ENCODE data around the gene RNPEPL1.

RNPEPL1 gene

DNA sequence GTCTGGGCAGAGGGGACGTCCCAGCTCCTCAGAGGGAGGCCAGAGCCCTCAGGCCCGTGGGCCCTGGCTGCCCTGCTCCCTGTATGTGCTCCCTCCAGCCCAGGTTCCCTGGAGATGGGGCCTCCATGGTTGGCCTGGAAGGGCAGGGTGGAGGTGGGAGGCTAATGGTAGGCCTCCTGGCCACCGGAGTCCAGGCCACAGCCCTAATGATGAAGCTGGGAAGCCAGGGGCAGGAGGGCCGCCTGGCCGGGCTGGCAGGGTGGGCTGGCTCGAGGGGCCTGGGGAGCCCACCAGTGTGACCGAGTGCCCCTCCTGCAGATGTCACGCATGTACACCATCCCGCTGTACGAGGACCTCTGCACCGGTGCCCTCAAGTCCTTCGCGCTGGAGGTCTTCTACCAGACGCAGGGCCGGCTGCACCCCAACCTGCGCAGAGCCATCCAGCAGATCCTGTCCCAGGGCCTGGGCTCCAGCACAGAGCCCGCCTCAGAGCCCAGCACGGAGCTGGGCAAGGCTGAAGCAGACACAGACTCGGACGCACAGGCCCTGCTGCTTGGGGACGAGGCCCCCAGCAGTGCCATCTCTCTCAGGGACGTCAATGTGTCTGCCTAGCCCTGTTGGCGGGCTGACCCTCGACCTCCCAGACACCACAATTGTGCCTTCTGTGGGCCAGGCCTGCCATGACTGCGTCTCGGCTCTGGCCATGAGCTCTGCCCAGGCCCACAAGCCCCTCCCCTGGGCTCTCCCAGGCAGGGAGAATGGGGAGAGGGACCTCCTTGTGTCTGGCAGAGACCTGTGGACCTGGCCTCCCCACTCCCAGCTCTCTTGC, 9.2 kb downstream of the RNPEPL1 start:
- DNase-seq: no peak

DNA sequence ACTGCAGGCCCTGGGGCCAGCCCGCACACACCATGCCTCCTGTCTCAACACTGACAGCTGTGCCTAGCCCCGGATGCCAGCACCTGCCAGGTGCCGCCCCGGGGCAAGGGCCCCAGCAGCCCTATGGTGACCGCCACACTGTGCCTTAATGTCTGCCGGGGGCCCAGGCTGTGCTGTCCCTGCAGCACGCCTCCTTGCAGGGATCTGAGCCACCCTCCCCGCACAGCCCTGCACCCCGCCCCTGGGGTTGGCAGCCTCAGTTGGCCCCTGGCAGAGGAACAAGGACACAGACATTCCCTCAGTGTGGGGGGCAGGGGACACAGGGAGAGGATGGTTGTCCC, 9.8 kb downstream of the RNPEPL1 start:
- DNase-seq: no peak

DNA sequence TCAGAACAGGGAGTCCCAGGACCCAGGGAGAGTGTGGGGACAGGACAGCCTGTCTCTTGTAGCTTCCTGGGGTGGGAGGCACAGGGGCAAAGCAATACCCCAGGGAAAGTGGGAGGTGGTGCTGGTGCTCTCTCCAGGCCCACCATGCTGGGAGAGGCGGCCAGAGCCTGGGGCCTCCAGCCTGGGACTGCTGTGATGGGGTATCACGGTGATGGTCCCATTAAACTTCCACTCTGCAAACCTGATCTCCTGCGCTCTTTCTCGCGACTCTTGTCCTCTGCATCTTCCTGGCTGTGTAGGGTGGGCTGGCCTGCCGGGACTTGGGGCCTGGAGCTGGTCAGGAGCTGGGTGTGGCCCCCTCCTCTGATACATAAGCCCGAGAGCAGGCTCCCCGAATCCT, 10.2 kb downstream of the RNPEPL1 start:
- no peak for DNase-seq

DNA sequence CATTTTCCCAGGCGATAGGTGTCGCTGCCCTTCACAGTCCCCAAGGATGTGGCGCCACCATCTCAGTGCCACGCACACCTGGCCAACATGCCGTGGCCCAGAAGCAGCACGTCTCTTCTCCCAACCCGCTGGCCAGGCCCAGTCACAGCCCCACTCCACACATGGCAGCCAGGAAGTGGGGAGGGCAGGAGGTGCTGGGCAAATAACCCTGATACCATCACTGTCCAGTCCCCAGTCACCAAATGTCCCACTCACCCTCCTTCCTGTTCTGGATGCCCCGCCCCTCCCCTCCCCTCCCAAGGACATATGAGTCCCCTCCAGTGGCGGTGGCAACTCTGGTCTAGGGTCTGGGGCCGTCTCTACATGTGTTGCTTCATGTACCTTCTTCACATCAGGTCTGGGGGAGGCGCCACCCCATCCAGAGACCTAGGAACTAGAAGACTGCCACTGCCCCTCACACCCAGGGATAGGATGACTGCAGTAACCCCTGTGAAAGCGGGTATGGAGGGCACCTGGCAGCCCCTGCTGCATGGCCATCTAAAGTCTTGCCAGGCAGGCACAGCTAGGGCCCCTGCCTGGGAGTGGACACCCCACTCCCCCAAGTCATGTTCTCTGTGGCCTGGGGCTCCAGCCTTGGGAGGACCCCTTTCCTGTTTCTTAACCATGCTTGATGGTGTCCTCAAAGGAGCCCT, 10.9 kb downstream of the RNPEPL1 start:
- peak; percentile 10 for DNase-seq

DNA sequence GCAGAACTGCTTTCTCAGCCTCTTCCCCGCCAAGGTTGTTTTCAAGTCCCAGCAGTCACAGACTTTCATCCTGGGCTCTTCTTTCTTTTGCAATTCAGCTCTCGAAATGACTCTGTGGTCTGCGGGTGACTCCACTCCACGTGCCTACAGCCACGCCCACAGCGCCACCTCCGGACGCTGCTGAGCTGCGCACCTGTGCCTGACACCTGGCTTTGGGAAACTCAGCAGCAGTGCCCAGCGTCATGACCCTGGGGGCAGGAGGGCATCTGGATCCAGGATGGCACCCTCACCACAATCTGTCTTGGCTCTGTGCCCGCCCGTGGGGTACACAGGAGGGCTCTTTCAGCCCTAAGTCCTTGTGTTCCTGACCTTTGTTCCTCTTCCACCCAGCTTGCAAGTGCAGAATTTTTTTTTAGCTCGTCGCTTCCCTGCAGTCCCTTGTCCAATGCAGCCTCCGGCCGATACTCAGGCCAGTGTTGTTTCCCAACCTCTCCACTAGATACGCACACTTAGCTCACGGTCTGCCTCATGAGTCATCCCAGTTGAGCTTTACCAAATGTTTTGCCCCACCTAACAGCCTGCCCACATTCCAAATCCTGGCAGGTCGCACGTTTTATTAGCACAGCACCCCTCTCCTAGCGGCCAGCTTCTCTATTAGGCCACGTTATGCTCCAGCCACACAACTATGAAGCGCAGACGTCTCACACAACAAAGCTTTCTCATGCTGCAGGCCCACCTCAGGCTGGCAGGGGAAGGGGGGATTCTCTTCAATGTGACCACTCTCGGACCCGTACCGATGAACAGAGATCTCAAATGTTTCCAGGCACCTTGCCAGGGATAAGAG, 11.7 kb downstream of the RNPEPL1 start:
- peak; percentile 81 for DNase-seq

DNA sequence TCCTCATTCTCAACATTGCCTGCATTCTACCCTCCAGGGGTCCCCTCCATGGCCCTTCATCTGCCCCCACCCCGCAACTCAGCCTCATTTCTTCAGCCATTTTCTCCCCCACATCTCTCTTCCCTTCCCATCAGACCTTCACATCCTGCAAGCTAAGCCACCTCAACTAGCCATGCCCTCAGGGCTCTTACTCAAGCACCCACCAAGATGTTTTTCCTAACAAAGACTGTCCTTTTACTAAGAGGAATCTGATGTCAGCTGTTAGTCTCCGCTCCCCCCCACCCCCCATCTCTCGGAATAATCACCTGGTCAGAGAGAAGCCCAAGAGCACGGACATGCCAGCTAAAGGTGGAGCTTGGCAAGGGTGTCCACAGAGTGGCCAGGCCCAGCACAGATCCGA, 13.5 kb downstream of the RNPEPL1 start:
- no peak for DNase-seq

DNA sequence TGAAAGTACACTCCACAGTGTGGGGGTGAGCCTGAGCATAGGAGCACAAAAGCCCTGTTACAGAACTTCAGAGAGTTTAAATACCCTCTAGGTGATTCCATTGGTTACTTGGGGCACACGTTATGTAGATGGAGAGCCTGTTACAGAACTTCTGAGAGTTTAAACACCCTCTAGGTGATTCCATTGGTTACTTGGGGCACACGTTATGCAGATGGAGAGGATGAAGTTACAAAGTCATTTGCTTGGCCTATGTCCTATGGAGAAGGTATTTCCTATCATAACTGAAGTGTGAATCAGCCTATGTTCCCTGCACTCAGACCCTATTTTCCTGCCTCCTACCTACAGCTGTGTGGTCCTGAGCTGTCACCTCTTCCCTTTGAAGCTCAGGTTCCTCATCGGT, 14.5 kb downstream of the RNPEPL1 start:
- DNase-seq: no peak

DNA sequence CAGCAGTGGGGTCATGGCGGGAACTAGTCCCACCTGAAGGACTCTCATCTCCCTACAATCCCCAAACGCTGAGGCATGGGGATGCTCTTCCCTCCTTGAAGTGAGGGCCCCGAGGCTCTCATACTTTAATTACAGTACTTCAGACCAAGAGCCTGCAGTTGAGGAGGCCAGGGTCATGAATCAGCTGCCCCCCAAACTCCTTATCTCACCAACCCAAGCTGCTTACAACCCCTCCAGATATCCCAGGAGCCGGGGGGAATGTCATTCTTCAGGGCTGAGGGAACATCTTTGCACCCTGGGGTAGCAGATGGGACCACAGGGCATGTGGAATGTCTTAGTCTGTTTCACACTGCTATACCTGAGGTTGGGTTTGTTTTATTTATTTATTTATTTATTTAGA, 15.5 kb downstream of the RNPEPL1 start:
- DNase-seq: no peak

DNA sequence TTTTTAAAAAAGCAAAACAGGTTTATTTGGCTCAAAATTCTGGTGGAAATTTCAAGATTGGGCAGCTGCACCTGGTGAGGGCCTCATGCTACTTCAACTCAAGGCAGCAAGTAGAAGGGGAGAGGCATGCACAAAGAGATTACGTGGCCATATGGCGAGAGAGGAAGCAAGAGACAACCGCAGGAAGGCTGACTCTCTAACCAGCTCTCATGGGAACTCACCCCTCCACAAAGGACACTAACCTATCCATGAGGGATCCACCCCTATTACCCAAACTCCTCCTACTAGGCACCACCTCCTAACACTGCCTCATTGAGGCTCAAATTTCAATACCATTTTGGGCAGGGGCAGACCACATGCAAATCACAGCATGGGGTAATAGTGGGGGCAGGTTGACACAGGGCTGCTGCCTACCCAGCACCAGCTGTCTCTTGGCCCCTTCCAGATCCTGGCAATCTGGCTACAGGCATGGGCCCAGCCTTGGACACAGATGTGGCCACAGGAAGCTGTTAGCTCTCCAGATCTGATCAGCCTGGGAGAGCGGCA, 16.3 kb downstream of the RNPEPL1 start:
- DNase-seq: peak; percentile 76

DNA sequence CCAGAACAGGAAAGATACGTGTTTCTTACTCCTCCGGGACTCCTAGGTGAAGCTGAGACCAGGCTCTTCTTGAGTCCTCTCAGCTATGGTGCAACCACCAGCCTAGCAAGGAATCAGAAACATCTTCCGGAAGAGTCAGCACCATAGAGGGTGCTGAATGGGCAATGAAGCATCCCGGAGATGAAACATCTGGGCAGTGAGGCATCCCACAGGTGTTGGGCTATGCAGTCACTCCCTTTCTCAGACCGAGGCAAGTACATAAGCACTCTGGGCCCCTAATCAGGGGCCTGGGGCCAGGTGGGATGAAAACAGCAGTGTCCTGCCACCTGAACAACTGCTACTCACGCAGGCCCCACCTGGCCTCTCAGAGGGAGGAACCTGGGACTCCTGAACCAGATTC, 16.8 kb downstream of the RNPEPL1 start:
- no peak for DNase-seq

DNA sequence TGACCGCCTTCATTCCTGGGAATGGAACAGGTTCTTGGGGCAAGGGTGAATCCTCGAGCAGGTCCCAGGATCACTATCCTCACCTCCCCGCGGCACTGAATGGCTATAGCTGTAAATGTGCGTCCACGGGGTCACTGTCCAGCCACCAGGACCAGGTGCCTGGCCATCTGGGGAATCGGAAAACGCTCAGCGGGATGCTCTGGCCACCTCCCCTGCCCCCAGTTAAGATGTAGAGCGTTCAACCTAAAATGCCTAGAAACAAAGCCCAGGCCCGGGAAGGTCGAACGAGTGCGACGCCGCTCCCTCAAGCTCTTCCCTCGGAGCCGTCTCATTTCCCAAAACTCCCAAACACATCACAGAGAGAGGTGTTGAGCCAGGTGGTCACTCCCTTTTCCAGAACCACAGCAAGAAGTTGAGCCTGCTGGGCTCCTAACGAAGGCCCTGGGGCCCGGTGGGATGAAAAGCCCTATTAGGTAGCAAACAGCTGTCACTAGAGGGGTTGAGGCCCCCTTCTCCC, 17.5 kb downstream of the RNPEPL1 start:
- no peak for DNase-seq

DNA sequence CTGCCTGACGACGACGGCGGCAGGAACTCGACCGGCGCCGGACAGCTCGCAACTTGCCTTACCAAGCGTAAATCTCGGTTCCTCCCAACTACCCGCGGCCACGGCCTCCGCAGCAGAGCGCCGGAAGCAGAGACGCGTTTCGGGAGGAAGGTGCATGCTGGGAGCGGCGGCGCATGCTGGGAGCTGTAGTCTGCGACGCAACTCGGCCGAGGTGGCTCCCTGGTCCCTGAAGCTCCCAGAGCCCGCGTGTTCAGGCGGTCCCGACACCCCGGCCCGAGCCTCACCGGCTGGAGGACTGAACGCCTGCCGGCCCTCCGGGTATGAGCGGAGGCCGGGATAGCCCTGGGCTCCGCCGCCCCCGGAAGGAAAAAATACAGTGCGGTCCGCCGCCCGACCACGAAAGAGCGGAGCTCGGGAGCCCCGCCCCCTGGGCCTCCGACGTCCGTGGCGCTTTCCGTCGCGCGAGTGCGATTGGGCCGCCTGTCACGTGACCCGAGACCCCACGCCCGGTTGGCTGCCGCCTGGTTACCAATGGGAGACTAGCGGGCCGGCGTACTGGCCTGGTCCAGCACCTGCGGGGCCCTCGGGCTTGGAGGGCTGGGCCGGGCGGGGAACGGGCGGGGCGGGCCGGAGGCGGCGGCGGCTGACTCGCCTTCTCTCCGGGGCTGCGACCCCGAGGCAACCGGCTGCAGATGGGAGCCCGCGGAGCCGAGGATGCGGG, 18.1 kb downstream of the RNPEPL1 start, which contains the start of gene CAPN10:
TSS of gene CAPN10 (plus strand) at position 537 of the 721 bp plus-strand sequence. CDS start at position 715, 178 bp downstream.
- DNase-seq: peak; percentile 99

DNA sequence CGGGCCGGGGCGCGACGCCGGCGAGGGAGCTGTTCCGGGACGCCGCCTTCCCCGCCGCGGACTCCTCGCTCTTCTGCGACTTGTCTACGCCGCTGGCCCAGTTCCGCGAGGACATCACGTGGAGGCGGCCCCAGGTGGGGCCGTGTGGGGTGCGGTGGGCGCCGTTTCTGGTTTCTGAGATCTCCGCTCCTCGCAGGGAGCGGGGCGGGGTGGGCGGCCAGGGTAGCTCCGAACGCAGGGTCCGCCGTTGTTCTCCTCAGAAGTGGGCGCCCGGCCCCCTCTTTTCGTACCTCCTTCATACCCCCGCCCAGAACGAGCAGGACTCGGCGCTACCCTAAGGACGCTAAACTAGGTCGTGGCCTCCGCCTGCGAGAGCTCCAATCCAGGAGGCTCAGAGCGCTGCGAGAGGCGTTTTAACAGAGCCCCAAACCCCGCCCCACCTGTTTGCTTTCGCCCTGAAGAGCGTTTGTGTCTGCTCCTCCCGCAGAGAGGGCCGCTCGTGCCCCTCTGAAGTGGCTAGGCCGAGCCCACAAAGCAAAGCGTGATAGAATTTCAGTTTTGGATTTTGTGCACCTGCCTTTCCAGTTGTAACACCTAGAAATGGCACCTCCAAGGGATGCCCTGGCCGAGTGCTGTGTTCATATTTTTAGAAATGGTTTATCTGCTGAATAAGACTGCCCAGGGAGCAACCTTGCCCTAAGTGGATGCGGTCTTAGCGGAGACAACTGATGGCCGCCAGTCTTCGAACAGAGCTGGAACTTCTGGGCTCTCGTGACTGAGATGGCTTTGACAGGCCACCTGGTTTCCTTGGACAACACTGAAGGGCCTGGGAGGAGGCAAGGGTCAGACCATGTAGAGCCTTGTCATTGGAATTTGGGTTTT, 18.9 kb downstream of the RNPEPL1 start:
- DNase-seq: peak; percentile 33

DNA sequence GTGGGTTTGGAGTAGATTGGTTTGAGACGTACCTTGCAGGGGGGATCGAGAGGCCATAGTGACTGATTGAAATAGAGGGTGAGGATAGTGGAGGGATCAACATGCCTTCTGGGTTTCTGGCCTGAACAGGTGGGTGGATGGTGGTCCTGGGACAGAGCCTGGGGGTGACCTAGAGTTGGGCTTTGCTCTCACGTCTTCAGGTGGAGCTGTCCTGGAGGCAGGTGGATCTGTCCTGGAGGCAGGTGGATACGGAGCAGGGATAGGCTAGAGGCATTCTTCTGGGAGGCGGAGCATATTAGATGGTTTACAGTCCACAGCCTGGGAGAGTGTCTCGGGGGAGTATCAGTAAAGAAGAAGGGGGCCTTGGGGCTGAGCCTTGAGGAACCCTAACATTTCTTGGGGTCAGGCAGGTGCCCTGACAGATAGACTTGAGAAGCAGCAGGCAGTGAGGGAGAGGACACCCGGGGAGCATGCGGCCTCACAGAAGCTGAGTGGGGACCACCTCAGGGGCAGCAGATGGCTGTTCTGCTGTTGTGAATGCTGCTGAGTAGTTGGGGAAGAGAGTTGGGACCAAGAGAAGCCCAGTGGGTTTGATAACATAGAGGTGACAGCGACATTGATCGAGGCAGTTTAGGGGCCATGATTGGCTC, 19.8 kb downstream of the RNPEPL1 start:
- DNase-seq: no peak

DNA sequence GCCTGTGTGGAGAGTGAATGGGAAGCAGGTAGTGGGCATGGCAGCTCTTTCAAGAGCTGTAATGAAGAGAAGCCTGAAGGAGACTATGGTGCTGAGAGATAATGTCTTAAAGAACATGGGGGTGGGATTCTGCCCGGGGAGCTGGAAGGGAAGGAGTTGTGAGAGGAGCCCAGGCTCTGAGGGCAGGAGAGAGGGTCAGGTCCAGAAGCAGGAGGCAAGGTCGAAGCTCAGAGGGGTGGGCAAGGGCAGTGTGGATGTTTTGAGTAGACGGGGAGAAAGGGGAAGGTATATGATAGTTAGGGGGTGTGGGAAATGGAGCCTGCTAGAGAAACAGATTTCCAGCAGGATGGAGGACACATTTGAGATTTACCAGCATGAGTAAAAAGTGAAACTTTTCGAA, 20.4 kb downstream of the RNPEPL1 start:
- DNase-seq: no peak

DNA sequence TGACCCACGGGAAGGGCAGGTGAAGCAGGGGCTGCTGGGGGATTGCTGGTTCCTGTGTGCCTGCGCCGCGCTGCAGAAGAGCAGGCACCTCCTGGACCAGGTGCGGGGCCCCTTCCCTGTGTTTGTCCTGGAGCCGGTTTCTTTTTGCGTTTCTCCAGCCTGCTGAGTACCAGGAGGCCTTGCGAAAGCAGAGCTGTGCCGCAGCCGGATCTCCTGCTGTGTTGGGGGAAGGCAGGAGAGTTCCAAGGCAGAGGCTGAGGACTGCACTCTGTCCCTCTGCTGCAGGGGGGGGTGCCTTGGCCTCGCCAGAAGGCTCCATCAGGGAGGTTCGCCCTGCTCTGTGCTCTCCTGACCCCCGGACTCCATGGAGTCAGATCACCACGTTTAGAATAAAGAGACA, 21.1 kb downstream of the RNPEPL1 start:
- no peak for DNase-seq

DNA sequence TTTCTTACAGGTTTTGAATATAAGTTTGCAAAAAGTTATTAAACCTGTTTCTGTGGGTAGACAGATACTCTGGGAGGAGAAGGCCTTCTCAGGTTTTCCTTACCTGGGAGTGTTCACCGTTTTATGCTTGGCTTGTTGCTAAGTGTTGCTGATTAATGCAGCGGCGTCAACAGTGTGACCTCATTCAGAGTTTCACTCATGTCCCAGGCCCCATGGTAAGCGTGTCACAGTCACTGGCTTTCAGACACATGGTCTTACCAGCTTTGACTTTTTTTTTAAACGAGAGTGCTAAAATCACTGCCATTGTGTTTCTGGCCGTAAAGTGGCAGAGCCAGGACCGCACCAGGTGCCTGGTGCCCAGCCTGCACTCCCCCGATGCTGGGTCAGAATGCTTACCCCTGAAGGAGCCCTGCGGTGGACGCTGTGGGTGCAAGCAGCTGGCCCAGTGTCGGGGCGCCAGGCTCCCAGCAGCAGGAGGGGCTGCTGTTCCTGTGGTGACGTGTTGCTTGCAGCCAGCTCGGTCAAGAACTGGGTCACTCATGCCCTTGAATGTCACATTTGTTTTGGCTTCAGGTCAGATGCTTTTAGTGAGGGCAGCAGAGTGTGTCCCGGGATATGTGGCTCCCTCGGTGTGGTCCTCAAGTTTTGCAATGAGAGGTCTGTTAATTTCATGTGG, 21.7 kb downstream of the RNPEPL1 start:
- no peak for DNase-seq

DNA sequence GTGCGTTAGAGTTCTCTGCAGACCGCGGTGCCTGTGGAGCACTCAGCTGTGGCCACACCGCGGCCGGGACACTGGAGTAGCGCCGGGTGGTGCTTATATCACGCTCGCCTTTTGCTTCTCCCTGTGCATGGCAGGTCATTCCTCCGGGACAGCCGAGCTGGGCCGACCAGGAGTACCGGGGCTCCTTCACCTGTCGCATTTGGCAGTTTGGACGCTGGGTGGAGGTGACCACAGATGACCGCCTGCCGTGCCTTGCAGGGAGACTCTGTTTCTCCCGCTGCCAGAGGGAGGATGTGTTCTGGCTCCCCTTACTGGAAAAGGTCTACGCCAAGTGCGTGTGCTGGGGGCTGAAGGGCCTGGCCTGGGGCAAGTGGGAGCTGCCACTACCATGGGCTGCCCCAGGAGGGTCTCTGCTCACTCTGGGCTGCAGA, 22.4 kb downstream of the RNPEPL1 start:
- DNase-seq: no peak

DNA sequence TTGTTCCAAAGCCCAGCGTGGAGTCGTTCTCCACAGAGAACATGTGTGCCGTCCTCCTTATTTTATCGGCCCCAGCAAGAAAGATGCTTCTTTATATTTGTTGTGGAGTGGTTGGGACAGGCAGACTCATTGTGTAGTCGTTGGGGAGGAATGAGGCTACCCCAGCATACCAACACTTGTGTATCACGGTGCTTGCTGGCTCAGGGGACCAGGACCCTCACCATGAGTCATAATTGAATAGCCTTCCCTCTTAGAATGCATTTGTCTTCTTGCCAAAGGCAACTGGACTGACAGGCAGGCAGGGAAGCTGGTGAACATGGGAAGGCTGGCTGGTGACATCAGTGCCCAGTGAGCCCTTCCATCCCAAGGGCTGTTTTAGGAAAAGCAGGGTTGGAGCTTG, 22.9 kb downstream of the RNPEPL1 start:
- DNase-seq: no peak

DNA sequence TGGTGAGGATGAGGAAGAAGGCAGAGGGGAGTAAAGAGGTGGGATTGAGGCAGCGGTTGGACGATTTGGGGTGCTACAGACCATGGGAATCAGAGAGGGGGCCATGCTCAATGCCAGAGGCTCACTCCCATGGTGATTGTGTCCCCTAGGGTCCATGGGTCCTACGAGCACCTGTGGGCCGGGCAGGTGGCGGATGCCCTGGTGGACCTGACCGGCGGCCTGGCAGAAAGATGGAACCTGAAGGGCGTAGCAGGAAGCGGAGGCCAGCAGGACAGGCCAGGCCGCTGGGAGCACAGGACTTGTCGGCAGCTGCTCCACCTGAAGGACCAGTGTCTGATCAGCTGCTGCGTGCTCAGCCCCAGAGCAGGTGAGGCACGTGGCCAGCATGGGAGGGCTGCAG, 23.5 kb downstream of the RNPEPL1 start:
- no peak for DNase-seq

Measured in suppressor macrophage treated with lipopolysaccharide for 4 hours (primary cell).